Putamen (tissue), 1 donor: ENCODE measurements around the gene OXCT1.
"Not testable (repeated sequence)": the region's sequence is repeated elsewhere in the genome, so short reads cannot be mapped to it uniquely, and the experiment has no call there.

Experiments
- DNase-seq: peaks from one replicate; pipeline ENCODE4 v3.0.0-alpha.2; 2016; ENCODE audit warnings: low spot score

Gene OXCT1

GRCh38 chr5:41827792-41828191, 42.4 kb downstream of the OXCT1 start:
- no peak for DNase-seq

- DNase-seq, result no peak
These were observed 48.2 kb downstream of the OXCT1 start for GRCh38 chr5:41822036-41822435.

GRCh38 chr5:41821051-41821450, 49.2 kb downstream of the OXCT1 start:
- no peak for DNase-seq

GRCh38 chr5:41820150-41820549, 50.1 kb downstream of the OXCT1 start:
- no peak for DNase-seq

GRCh38 chr5:41817625-41818301, 52.5 kb downstream of the OXCT1 start:
- no peak for DNase-seq

- no peak for DNase-seq
These were observed 54.5 kb downstream of the OXCT1 start for GRCh38 chr5:41815663-41816229.

- no peak for DNase-seq
These were observed 55.0 kb downstream of the OXCT1 start for GRCh38 chr5:41815261-41815660.

GRCh38 chr5:41814306-41814705, 55.9 kb downstream of the OXCT1 start:
- DNase-seq, result not testable (repeated sequence)

- DNase-seq, result no peak
These were observed 58.1 kb downstream of the OXCT1 start for GRCh38 chr5:41812156-41812555.

- DNase-seq, result no peak
These were observed 61.1 kb downstream of the OXCT1 start for GRCh38 chr5:41809128-41809527.

GRCh38 chr5:41808294-41808693, 61.9 kb downstream of the OXCT1 start:
- DNase-seq, result no peak

- DNase-seq, result no peak
These were observed 72.6 kb downstream of the OXCT1 start for GRCh38 chr5:41797662-41798061.

GRCh38 chr5:41796061-41796460, 74.2 kb downstream of the OXCT1 start:
- no peak for DNase-seq

- DNase-seq, result no peak
These were observed 75.1 kb downstream of the OXCT1 start for GRCh38 chr5:41795125-41795524.

- no peak for DNase-seq
These were observed 75.8 kb downstream of the OXCT1 start for GRCh38 chr5:41794471-41794870.

GRCh38 chr5:41793141-41793770, 77.0 kb downstream of the OXCT1 start:
- DNase-seq, result no peak

- DNase-seq, result no peak
These were observed 80.0 kb downstream of the OXCT1 start for GRCh38 chr5:41790038-41790776.

- DNase-seq, result no peak
These were observed 80.8 kb downstream of the OXCT1 start for GRCh38 chr5:41789434-41789833.

GRCh38 chr5:41788941-41789368, 81.3 kb downstream of the OXCT1 start:
- DNase-seq, result no peak

- no peak for DNase-seq
These were observed 83.0 kb downstream of the OXCT1 start for GRCh38 chr5:41787265-41787664.

GRCh38 chr5:41785061-41785460, 85.2 kb downstream of the OXCT1 start:
- DNase-seq, result no peak

- DNase-seq, result no peak
These were observed 91.8 kb downstream of the OXCT1 start for GRCh38 chr5:41778410-41778809.

GRCh38 chr5:41776435-41776834, 93.8 kb downstream of the OXCT1 start:
- DNase-seq, result no peak
